Transverse colon (tissue), 4 donors: ENCODE data around the gene AKAP1. TPM values are rescaled to one million over a fixed set of nuclear protein-coding genes. Genes with fewer than 3 reads are reported as not detected.

Experiments
- DNase-seq: peaks from one replicate; pipeline ENCODE4 v3.0.0-alpha.2; 2019
- H3K27ac ChIP-seq, 4 donors: fragments of 200-600 bp; sonication (generic); 2 replicates each; pipeline ENCODE4 v1.5.1; 2016 to 2018; ENCODE audit warnings: inconsistent platforms in 4 of 4
- H3K27me3 ChIP-seq: fragments of 200-600 bp; sonication (generic); 2 replicates; pipeline ENCODE4 v1.5.1; 2017; ENCODE audit warnings: inconsistent platforms
- H3K36me3 ChIP-seq, 4 donors: fragments of 200-600 bp; sonication (generic); 2 replicates each; pipeline ENCODE4 v1.5.1; 2017 to 2019; ENCODE audit warnings: inconsistent platforms in 4 of 4
- H3K4me1 ChIP-seq, 4 donors: fragments of 200-600 bp; sonication (generic); 2 replicates each; pipeline ENCODE4 v1.5.1; 2017 to 2020; ENCODE audit warnings: inconsistent platforms in 4 of 4
- H3K4me3 ChIP-seq, 4 donors: fragments of 200-600 bp; sonication (generic); 1 replicate in 1 of 4; 2 replicates in 3 of 4; pipeline versions ENCODE4 v1.5.1 to v1.6.1; 2017 to 2019; ENCODE audit warnings: inconsistent platforms in 4 of 4
- H3K9me3 ChIP-seq, 2 donors: fragments of 200-600 bp; sonication (generic); 2 replicates each; pipeline ENCODE4 v1.5.1; 2017 to 2019; ENCODE audit warnings: inconsistent platforms in 2 of 2
- CTCF ChIP-seq, 5 experiments: fragments of 200-600 bp in 3 of 5; fragments of 450-650 bp in 2 of 5; sonication (generic) in 3 of 5; IDR thresholded peaks; 1 replicate in 2 of 5; 2 replicates in 3 of 5; pipeline ENCODE4 v1.5.1; 2016 to 2017; ENCODE audit warnings: antibody characterized with exemption in 5 of 5, inconsistent platforms in 3 of 5, mild to moderate bottlenecking in 2 of 5, moderate library complexity in 1 of 5
- EP300 ChIP-seq: sonication (generic); formaldehyde crosslinking; IDR thresholded peaks from one replicate; pipeline ENCODE4 v1.6.1; 2017; ENCODE audit warnings: antibody characterized with exemption, low read depth
- POLR2A ChIP-seq: fragments of 450-650 bp; IDR thresholded peaks from one replicate; pipeline ENCODE4 v1.6.1; 2016; ENCODE audit warnings: antibody characterized with exemption, mild to moderate bottlenecking, moderate library complexity
- POLR2AphosphoS5 ChIP-seq, 3 donors: sonication (generic); formaldehyde crosslinking; IDR thresholded peaks; one replicate each; pipeline ENCODE4 v1.6.1; 2016; ENCODE audit warnings: antibody characterized with exemption in 3 of 3
- WGBS, 2 donors: methylation state at CpG; one replicate each; pipeline ENCODE4 v1.1.5; 2018; ENCODE audit warnings: low coverage in 1 of 2; 5-methylcytosine and 5-hydroxymethylcytosine counted together
- in situ Hi-C, 4 donors: fragments of 200-750 bp; cut with MboI; loops; one replicate each; pipeline versions ENCODE4 v1.15.0 to v1.15.1; 2017; ENCODE audit warnings: low sequenced_read_pairs in 3 of 4, low pct_ligation_motif_present in 1 of 4, low pct_unique_long_range_greater_than_20kb in 1 of 4
- intact Hi-C: fragments of 100-400 bp; cut with DNase I; formaldehyde crosslinking; loops from one replicate; pipeline ENCODE4 v1.15.1; 2023; ENCODE audit warnings: low total_unique reads
- total RNA-seq, 4 donors: library from RNA; depleted of rRNA; stranded (reverse); fragments of >200 nt; gene quantifications; one replicate each; pipeline ENCODE4 v1.1.0, GENCODE V29; 2016

The AKAP1 gene
- total RNA-seq, 4 donors from 2014 or later: 137 to 193 (median 171) TPM

DNA sequence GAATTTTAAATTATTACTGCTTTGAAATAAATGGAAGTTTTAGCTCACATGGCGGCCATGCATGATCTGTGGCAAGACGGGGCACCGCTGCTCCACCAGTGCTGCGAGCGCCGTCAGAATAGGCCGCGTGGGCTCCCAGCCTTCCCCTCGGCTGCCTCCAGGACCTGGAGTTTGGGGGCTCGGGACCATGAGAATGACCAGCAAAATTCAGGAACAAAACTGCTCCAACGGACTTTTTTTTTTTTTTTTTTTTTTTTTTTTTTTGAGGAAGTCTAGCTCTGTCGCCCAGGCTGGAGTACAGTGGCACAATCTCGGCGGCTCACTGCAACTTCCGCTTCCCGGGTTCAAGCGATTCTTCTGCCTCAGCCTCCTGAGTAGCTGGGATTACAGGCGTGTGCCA lies 38.3 kb upstream of the AKAP1 start:
- intact Hi-C loops: no loop called here
- Histone ChIP-seq H3K27me3 (peaks cover 38% of the 10 kb centered on the region), H3K27ac (no peak overlapping the region), H3K4me1 (peaks cover 0 to 11% (median 6%) of the 10 kb centered on the region in 4 donors), H3K9me3 (no peaks in the 10 kb centered on the region), H3K36me3 (no peaks in the 10 kb centered on the region), H3K4me3 (peak overlapping the region in 1 of 4 donors; percentile 31)
- 76 to 77% methylated on average over 12 to 18 of the region's 18 CpGs for WGBS, 2 donors
- no peak for TF ChIP-seq POLR2AphosphoS5 (IDR thresholded peaks at IDR 0.05)
- no peak for TF ChIP-seq EP300
- TF ChIP-seq POLR2A: no peak
- TF ChIP-seq CTCF (IDR thresholded peaks at IDR 0.05): no peak
- no peak for DNase-seq
- in situ Hi-C loops: no loop called here

DNA sequence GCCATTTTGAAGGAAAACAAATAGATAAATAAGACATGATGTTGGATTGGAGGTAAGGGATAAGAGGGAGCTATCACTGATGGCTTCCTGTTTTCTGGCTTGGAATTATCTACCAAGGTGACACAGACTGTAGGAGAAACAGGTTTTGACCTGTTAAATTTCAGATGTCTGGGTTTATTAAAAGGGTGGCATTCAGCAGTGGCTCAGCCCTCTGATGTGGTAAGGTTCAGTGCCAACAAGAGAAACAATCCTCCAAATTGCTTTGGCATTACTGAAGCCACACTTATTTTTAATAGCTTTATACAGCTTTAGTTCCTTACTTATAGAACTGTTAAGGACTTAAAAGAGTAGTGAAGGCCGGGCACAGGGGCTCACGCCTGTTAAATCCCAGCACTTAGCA lies 37.0 kb upstream of the AKAP1 start:
- in situ Hi-C loops (no loop called here), intact Hi-C loops (no loop called here)
- H3K4me1 ChIP-seq: peaks cover 3 to 15% (median 10%) of the 10 kb centered on the region in 4 donors
- TF ChIP-seq POLR2AphosphoS5 (IDR thresholded peaks at IDR 0.05): no peak
- no peak for TF ChIP-seq EP300
- no peak for TF ChIP-seq POLR2A
- no peak for TF ChIP-seq CTCF (IDR thresholded peaks at IDR 0.05)
- H3K36me3 ChIP-seq: no peaks in the 10 kb centered on the region
- peaks cover 33% of the 10 kb centered on the region for H3K27me3 ChIP-seq
- no peak for DNase-seq
- WGBS, 2 donors: 88 to 97% methylated on average over 2 of the region's 2 CpGs
- no peaks in the 10 kb centered on the region for H3K9me3 ChIP-seq
- no peak overlapping the region for H3K27ac ChIP-seq
- no peak overlapping the region for H3K4me3 ChIP-seq

GRCh38 chr17:57050306-57050705 lies 34.7 kb upstream of the AKAP1 start:
- H3K36me3 ChIP-seq: no peaks in the 10 kb centered on the region
- no peaks in the 10 kb centered on the region for H3K9me3 ChIP-seq
- in situ Hi-C loops: no loop called here
- no peak for TF ChIP-seq CTCF (IDR thresholded peaks at IDR 0.05)
- TF ChIP-seq POLR2A: no peak
- no peak overlapping the region for H3K4me3 ChIP-seq
- H3K27me3 ChIP-seq: peaks cover 13% of the 10 kb centered on the region
- DNase-seq: no peak
- no peak overlapping the region for H3K27ac ChIP-seq
- intact Hi-C loops: loop anchor here (10.0 kb wide), 1 partner anchor 46 kb away; no protein-coding TSS in a partner anchor
- WGBS, 2 donors: 68% methylated on average over 5 of the region's 5 CpGs; no CpG with 5 or more reads in 1 of the 2 donors
- H3K4me1 ChIP-seq: peaks cover 8 to 31% (median 18%) of the 10 kb centered on the region in 4 donors

GRCh38 chr17:57051886-57052361 lies 33.1 kb upstream of the AKAP1 start:
- H3K4me1 ChIP-seq: peaks cover 0 to 28% (median 13%) of the 10 kb centered on the region in 4 donors
- no peak for TF ChIP-seq EP300
- peak in 1 of 3 donors; percentile 27 for TF ChIP-seq POLR2AphosphoS5 (IDR thresholded peaks at IDR 0.05)
- no peak for TF ChIP-seq CTCF (IDR thresholded peaks at IDR 0.05)
- TF ChIP-seq POLR2A: no peak
- H3K4me3 ChIP-seq: no peak overlapping the region
- in situ Hi-C loops (no loop called here), intact Hi-C loops (loop anchor here (10.0 kb wide), 1 partner anchor 47 kb away; no protein-coding TSS in a partner anchor)
- WGBS, 2 donors: 46 to 65% methylated on average over 5 of the region's 5 CpGs
- H3K27me3 ChIP-seq: no peaks in the 10 kb centered on the region
- DNase-seq: no peak
- no peaks in the 10 kb centered on the region for H3K9me3 ChIP-seq
- peak overlapping the region in 1 of 4 donors; percentile 79 for H3K27ac ChIP-seq
- H3K36me3 ChIP-seq: no peaks in the 10 kb centered on the region
